ENCODE measurements around the gene PLXNB2. TPM values are rescaled to one million over a fixed set of nuclear protein-coding genes. Genes with fewer than 3 reads are reported as not detected.
A peak's percentile ranks its signal among the peaks of the same experiment; 100 is the strongest.

PLXNB2 gene
- total RNA-seq, 1 experiment from 2014 or later: 155 TPM

DNA sequence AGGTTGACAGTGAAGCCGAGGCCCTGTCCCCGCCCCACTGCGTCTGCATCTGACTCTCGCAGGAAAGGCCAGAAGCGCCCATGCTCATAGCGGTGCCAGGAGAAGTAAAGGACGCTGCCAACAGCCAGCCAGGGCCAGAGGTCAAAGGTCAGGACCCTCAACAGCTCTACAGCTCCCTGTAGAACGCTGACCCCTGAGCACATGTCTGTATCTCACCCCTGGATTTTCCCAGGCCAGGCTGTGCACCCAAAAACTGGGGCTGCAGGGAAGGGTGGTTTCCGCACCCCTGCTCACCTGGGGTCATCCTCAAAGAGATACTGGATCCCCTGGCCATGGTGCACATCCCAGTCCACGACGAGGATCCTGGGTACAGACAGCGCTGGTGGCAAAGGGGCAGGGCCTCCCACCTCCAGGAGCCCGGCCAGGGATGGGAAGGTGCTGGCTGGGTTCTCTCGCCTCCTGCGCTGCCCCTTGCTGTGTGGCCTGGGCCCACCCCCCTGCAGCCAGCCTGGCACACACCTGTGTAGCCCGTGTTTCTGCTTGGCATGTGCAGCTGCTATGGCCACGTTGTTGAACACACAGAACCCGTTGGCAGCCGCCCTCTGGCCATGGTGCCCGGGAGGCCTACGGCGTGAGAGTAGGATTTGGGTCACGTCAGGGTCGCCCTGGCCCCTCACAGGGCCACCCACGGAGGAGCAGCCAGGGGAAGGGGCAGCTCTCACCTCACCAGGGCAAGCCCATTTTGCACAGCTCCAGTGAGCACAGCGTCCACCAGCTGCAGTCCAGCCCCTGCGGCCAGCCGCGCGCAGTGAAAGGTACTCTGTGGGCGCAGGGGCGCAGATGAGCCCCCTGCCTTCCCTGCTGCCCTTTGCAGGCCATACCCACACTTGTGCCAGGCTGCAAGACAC, 57.9 kb downstream of the PLXNB2 start:
- peaks cover 19% of the 10 kb centered on the region for H3K36me3 ChIP-seq (ENCODE audit: insufficient read depth, low read length, poor library complexity, severe bottlenecking)
- no peaks in the 10 kb centered on the region for H3K9me3 ChIP-seq (ENCODE audit: low read depth, low read length, poor library complexity, severe bottlenecking)
- no peak for DNase-seq (ENCODE audit: low spot score)
- no peaks in the 10 kb centered on the region for H3K27me3 ChIP-seq (replicated peaks; ENCODE audit: insufficient read depth, low read depth, low read length, poor library complexity)
- H3K4me1 ChIP-seq (ENCODE audit: insufficient read depth, low read length, poor library complexity, severe bottlenecking): peaks cover 7% of the 10 kb centered on the region
- POLR2A ChIA-PET (ENCODE audit: low non-redundant PET): no interaction called here
- no peak overlapping the region for H3K27ac ChIP-seq (ENCODE audit: low read depth, low read length, poor library complexity, severe bottlenecking)
- peak overlapping the region; percentile 78 for H3K4me3 ChIP-seq (ENCODE audit: low read depth, low read length, poor library complexity, severe bottlenecking)
- no peak for TF ChIP-seq EZH2 (IDR thresholded peaks at IDR 0.05; ENCODE audit: borderline replicate concordance, low read depth, low read length, poor library complexity, severe bottlenecking)
- TF ChIP-seq, protein P1, sequence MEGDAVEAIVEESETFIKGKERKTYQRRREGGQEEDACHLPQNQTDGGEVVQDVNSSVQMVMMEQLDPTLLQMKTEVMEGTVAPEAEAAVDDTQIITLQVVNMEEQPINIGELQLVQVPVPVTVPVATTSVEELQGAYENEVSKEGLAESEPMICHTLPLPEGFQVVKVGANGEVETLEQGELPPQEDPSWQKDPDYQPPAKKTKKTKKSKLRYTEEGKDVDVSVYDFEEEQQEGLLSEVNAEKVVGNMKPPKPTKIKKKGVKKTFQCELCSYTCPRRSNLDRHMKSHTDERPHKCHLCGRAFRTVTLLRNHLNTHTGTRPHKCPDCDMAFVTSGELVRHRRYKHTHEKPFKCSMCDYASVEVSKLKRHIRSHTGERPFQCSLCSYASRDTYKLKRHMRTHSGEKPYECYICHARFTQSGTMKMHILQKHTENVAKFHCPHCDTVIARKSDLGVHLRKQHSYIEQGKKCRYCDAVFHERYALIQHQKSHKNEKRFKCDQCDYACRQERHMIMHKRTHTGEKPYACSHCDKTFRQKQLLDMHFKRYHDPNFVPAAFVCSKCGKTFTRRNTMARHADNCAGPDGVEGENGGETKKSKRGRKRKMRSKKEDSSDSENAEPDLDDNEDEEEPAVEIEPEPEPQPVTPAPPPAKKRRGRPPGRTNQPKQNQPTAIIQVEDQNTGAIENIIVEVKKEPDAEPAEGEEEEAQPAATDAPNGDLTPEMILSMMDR (conservative IDR thresholded peaks at IDR 0.05; ENCODE audit: low read depth, low read length): no peak
- intact Hi-C loops (cut with micrococcal nuclease; ENCODE audit: unreplicated experiment): loop anchor here (2.0 kb wide), 1 partner anchor 93 kb away; the partner anchor contains the start of gene PPP6R2
- CTCF ChIA-PET: no interaction called here
- BruUV-seq (replicated peaks): no TSS peak

DNA sequence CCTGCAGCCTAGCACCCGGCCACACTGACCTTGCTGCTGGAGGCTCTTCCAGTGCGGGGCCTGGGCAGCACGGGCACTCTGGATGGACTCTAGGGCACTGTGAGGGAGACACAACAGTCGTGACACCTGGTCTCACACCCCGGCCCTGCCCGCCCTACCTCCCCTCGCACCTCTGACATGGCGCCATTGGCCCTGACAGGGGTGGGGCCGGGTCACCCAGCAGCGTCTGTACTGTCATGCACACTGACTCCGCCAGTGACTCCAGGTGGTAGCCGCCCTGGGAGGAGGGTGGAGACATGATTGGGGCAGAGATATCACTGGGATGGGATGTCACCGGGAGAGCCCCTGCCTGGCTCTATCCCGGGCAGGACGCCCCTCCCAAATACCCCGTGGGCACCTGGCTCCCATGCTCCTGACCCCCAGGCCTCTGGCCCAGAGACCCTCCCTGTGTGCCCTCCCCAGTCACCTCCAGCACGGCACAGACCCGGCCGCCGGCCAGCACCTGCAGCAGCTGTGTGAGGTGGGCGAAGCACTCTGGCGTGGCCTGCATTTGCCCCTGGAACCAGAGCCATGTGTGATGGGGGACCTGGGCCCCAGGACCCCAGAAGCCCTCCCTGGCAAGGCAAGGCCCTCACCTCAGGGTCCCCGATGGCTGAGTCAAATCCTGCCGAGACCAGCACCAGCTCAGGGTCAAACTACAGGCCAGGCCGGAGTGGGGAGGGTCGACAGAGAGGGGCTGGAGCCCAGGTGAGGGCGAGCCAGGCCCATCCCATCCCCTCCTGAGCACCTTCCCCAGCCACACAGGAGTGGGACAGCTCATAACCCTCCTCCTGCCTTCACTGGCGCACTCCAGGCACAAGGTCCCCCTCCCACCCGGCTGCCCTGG, 59.0 kb downstream of the PLXNB2 start:
- POLR2A ChIA-PET (ENCODE audit: low non-redundant PET): no interaction called here

DNA sequence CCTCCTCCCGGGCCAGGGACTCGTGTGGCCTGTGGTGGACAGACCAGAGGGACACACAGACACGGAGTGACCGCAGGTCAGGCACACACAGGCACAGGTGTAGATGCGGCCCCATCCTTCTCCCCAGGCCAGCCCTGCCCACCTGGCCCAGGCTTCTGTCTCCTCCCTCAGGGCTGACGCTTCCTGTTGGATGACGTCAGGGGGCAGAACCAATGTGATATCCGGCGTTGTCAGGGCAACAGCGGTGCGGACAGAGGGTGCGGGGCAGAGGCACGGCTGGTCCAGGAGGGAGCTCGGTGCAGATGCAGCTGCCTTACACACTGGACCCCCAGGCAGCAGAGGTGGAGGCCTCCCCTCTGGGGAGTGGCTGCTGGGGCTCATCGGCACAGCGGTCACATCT, 59.7 kb downstream of the PLXNB2 start:
- Histone ChIP-seq H3K9me3 (ENCODE audit: low read depth, low read length, poor library complexity, severe bottlenecking) (no peaks in the 10 kb centered on the region), H3K4me3 (ENCODE audit: low read depth, low read length, poor library complexity, severe bottlenecking) (no peak overlapping the region), H3K27me3 (replicated peaks; ENCODE audit: insufficient read depth, low read depth, low read length, poor library complexity) (no peaks in the 10 kb centered on the region), H3K36me3 (ENCODE audit: insufficient read depth, low read length, poor library complexity, severe bottlenecking) (peaks cover 19% of the 10 kb centered on the region), H3K4me1 (ENCODE audit: insufficient read depth, low read length, poor library complexity, severe bottlenecking) (peaks cover 7% of the 10 kb centered on the region), H3K27ac (ENCODE audit: low read depth, low read length, poor library complexity, severe bottlenecking) (peak overlapping the region; percentile 5)
- POLR2A ChIA-PET (ENCODE audit: low non-redundant PET): no interaction called here
- TF ChIP-seq EZH2 (IDR thresholded peaks at IDR 0.05; ENCODE audit: borderline replicate concordance, low read depth, low read length, poor library complexity, severe bottlenecking): no peak
- intact Hi-C loops (cut with micrococcal nuclease; ENCODE audit: unreplicated experiment): no loop called here
- DNase-seq (ENCODE audit: low spot score): peak; percentile 76
- CTCF ChIA-PET: interaction anchor here (0.6 kb wide), 1 partner anchor 292 kb away, joined by 6 read pairs; no protein-coding TSS in a partner anchor
- BruUV-seq (replicated peaks): no TSS peak

More for the DNA sequence above, 59.0 kb downstream of the PLXNB2 start:
- CTCF ChIA-PET: interaction anchor here (0.6 kb wide), 1 partner anchor 291 kb away, joined by 6 read pairs; no protein-coding TSS in a partner anchor
- TF ChIP-seq EZH2 (IDR thresholded peaks at IDR 0.05; ENCODE audit: borderline replicate concordance, low read depth, low read length, poor library complexity, severe bottlenecking): no peak
- TF ChIP-seq, protein P1 (conservative IDR thresholded peaks at IDR 0.05; ENCODE audit: low read depth, low read length): no peak
- BruUV-seq (replicated peaks): no TSS peak
- Histone ChIP-seq H3K27me3 (replicated peaks; ENCODE audit: insufficient read depth, low read depth, low read length, poor library complexity) (no peaks in the 10 kb centered on the region), H3K9me3 (ENCODE audit: low read depth, low read length, poor library complexity, severe bottlenecking) (no peaks in the 10 kb centered on the region), H3K4me3 (ENCODE audit: low read depth, low read length, poor library complexity, severe bottlenecking) (no peak overlapping the region), H3K27ac (ENCODE audit: low read depth, low read length, poor library complexity, severe bottlenecking) (peak overlapping the region; percentile 5), H3K36me3 (ENCODE audit: insufficient read depth, low read length, poor library complexity, severe bottlenecking) (peaks cover 19% of the 10 kb centered on the region), H3K4me1 (ENCODE audit: insufficient read depth, low read length, poor library complexity, severe bottlenecking) (peaks cover 7% of the 10 kb centered on the region)
- DNase-seq (ENCODE audit: low spot score): no peak
- intact Hi-C loops (cut with micrococcal nuclease; ENCODE audit: unreplicated experiment): no loop called here

Data from A673 (cell line).